ENCODE measurements around the gene DEFB131B. TPM values are rescaled to one million over a fixed set of nuclear protein-coding genes. Genes with fewer than 3 reads are reported as not detected.

Gene DEFB131B
- not detected for total RNA-seq

GRCh38 chr11:71878059-71878458, at the start of gene DEFB131B:
TSS of gene DEFB131B (plus strand) at chr11:71878453. CDS start at chr11:71878453, 0 bp downstream.

GRCh38 chr11:71832811-71833210, 45.4 kb upstream of the DEFB131B start, which contains the start of gene DEFB108B:
TSS of gene DEFB108B (plus strand) at chr11:71833200. CDS start at chr11:71833200, 0 bp downstream.

GRCh38 chr11:71927820-71928736, 49.8 kb downstream of the DEFB131B start, which contains the start of gene XNDC1N:
TSS of gene XNDC1N (minus strand) at chr11:71928594. CDS start at chr11:71923353, 5,241 bp downstream.

GRCh38 chr11:71928737-71929443, 50.6 kb downstream of the DEFB131B start, which contains the start of gene RNF121:
TSS of gene RNF121 (plus strand) at chr11:71929046. CDS start at chr11:71929062, 16 bp downstream.

Other genes starting within 250 kb of the DEFB131B start
- not detected for gene DEFB108B, start 45.3 kb upstream of the DEFB131B start, total RNA-seq
- gene XNDC1N, start 50.1 kb downstream of the DEFB131B start, total RNA-seq: 10 to 100 TPM; 12.3 to 14.1 TPM
- 10 to 100 TPM; 20.9 to 22.4 TPM for gene RNF121, start 50.6 kb downstream of the DEFB131B start, total RNA-seq
- gene IL18BP, start 120.5 kb downstream of the DEFB131B start, total RNA-seq: 10 to 100 TPM; 13.3 to 16.6 TPM
- 100 to 1,000 TPM; 218 to 220 TPM for gene NUMA1, start 202.1 kb downstream of the DEFB131B start, total RNA-seq
- gene LRRC51, start 202.4 kb downstream of the DEFB131B start, total RNA-seq: 1 to 10 TPM; 6.0 TPM
- gene LAMTOR1, start 224.8 kb downstream of the DEFB131B start, total RNA-seq: 10 to 100 TPM; 72.8 to 75.1 TPM
- not detected for gene TOMT, start 227.5 kb downstream of the DEFB131B start, total RNA-seq
- 10 to 100 TPM; 74.3 to 78.6 TPM for gene ANAPC15, start 234.2 kb downstream of the DEFB131B start, total RNA-seq